HG02763 (cell line): ENCODE measurements around the gene HSPB3.
"Not testable (repeated sequence)": the region's sequence is repeated elsewhere in the genome, so short reads cannot be mapped to it uniquely, and the experiment has no call there.

Experiments used
- ATAC-seq: cut with Tn5 transposase; IDR thresholded peaks from one replicate; pipeline ENCODE4 v1.9.1; 2021; ENCODE audit warnings: mild to moderate bottlenecking, moderate library complexity; ENCODE audit not compliant: unreplicated experiment

HSPB3 gene

GRCh38 chr5:54454602-54455001 is 897 bp upstream of the HSPB3 start:
- no peak for ATAC-seq

- no peak for ATAC-seq
These were observed 1.8 kb downstream of the HSPB3 start for GRCh38 chr5:54457094-54457862.

DNA sequence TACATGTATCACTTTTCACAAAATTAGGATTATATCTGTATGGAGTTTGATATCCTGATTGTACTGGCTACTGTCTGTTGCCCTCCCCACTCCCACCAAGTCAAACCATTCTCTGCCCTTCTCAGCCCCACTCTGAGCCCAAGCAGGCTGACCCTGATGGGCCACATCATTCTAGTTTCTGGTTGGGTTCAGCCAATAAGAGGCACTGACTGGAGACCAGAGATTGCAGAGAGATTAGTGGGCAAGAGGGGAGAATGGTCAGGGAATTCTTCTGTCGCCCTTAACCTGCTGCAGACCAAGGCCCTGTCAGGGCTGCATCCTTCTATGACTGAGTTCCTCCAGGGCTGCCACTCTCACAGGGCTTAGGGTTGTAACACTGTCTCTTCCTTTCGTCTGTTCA is 2.7 kb downstream of the HSPB3 start:
- ATAC-seq: no peak

- ATAC-seq: no peak
These were observed 4.9 kb downstream of the HSPB3 start for GRCh38 chr5:54460181-54460919.

DNA sequence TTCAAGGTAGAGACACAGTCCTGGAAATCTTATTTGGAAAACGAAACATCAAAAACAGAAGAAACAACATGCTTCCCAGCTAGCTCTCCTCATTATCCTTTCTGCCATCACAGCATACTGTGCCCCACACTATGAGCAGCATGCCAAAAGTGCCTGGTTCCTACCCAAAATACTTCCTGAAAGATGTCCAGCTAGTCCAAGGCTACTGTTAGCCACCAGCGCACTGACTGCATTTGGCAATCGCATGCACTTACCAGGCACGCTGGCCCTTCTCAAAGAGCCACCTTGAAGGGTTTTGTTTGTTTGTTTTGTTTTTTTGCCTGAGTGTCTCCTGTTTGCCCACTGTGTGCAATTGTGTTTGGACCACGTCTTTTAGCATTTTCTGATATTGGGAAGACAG is 6.8 kb downstream of the HSPB3 start:
- ATAC-seq: no peak

DNA sequence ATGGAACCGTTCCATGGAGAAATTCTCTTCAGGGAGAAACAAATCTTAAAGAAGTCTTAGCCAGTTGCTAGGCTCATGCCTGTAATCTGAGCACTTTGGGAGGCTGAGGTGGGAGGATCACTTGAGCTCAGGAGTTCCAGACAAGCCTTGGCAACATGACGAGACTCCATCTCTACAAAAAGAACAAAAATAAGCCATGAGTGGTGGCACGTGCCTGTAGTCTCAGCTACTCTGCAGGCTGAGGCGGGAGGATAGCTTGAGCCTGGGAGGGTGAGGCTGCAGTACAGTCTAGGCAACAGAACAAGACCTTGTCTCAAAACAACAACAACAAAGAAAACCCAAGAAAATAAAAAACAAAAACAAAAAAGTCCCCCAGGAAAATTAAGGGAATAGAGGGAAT is 8.2 kb downstream of the HSPB3 start:
- ATAC-seq: no peak

DNA sequence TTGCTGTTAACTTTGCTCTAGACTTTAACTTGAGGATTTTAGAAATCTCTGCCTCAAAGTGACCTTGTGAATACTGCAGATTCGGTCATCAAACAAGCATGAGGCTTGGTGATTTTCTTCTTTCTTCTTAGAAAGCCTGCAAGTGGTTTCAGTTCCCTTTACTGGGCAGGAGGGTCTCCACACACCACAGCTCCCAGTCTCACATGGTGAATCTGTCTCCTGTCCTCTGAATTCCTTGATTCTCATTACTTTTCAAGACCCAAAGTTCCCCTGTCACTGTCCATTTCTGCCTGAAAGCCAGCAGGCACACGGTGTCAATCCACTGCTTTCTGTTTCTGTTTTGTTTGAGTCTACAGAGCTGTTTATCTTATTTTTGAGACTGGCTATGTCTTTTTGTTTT is 14.1 kb downstream of the HSPB3 start:
- peak; percentile 79 for ATAC-seq

DNA sequence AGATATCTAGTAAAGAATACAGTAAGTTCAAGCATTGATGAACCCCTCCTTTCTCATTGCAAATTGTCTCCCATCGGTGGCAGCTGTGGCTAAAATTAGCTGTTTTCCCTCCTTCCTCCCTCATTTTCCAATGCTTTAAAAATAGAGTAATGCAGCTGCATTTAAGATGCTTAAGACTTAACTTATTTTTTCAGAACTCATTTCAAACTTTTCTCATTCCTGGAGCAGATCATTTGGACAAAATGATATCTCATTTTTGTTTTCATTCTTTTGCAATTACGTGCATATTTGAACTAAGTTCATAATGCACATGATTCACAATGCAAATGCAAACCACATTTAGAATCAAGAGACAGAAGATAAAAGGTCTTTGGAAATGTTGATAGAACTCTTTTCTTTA is 14.6 kb downstream of the HSPB3 start:
- no peak for ATAC-seq

DNA sequence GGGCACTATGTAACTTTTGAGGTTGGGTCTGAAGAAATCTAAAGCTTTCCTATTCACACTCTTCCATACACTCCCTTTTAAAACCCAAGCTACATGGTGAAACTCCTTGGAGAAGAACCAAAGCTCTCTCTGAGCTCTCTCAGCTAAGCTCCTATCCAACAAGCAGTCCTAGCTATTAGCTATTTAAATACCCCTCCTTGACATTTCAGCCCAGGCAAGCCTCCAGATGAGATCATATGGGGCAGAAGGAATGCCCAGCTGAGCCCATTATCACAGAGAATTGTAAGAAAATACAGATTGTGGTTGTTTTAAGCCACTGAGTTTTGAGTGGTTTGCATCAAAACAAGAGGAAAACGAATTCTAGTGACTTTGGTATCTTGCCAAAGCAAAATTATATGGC is 15.2 kb downstream of the HSPB3 start:
- ATAC-seq: no peak

DNA sequence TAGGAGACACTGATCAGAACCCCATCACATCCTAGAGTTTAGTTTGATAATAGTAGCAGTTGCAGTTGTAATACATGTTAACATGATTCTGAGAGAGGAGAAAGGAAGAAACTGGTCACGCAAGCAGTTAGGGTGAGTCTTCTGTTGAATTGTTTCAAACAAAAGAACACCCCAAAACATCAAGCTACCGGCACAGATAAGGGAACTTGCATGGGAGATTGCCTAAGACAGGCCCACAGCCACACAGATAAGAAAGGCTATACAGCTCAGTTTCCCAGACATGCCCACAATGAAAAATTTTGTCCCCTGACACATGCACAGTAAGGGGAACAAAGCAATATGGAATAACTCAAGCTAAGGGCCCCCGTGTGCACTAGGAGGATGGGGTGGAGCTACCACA is 15.9 kb downstream of the HSPB3 start:
- no peak for ATAC-seq

DNA sequence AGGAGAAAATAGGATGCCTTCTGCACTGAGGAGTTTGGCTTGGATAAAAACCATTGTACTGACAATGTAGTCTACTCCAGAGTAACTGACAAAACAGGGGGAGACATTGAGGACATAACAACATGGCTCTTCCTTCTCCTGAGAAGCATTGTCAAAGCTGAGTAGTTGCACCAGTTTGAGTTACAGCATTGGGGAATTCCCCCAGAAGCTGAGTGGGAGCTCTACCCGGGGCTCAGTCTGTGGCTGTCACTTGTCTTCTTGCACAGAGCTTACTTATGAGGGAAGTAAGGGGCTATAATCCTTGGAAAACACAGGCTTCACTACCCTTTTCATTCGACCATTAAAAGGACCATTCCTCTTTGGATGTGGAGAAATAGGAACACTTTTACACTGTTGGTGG is 21.2 kb downstream of the HSPB3 start:
- no peak for ATAC-seq

DNA sequence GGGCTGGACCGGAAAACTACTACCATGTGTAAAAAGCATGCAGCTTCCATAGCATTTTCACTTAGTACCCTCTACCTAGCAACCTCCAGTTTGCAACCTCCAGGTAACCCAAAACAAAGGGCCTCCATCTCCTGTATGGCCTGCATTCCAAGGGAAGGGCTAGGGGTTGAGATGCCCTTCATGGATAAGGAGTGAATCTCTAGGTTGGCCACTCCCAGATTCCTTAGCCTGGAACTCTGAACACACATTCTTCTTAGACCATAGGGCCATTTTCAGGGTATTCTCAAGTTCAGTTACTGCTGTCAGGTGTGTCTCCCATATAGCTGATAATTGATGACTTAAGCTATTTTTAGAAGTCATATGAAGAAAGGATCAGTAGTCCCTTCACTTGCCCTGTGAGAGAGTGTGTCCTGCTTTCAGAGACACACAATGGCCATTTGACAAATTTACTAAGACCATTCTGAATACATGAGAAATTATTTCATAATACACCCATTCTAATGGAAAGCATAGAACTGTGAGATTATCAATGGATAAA is 22.5 kb downstream of the HSPB3 start:
- ATAC-seq: no peak

DNA sequence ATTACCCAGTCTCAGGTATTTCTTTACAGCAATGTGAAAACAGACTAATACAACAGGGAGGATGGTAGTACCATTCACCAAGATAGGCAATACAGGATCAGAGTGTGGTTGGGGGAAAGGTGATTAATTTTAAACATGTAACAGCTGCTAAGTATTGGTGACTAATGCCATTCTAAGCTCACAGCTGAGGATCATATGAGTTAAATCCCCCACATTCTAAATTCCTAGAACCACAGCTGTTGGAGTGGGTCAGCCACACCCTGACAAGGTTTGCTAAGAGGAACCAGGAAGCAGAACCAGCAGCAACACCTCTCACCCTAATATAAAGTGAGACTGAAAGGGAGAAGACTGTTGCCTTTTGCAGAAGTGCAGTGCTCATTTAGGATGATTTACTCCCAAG is 24.8 kb downstream of the HSPB3 start:
- ATAC-seq: no peak

- no peak for ATAC-seq
These were observed 28.9 kb downstream of the HSPB3 start for GRCh38 chr5:54484219-54484894.

DNA sequence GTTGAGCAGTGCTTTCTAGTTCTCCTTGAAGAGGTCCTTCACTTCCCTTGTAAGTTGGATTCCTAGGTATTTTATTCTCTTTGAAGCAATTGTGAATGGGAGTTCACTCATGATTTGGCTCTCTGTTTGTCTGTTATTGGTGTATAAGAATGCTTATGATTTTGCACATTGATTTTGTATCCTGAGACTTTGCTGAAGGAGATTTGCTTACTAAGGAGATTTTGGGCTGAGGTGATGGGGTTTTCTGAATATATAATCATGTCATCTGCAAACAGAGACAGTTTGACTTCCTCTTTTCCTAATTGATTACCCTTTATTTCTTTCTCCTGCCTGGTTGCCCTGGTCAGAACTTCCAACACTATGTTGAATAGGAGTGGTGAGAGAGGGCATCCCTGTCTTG is 30.2 kb downstream of the HSPB3 start:
- ATAC-seq: not testable (repeated sequence)

GRCh38 chr5:54489648-54489979 is 34.1 kb downstream of the HSPB3 start:
- not testable (repeated sequence) for ATAC-seq

GRCh38 chr5:54491326-54491725 is 35.8 kb downstream of the HSPB3 start:
- no peak for ATAC-seq

DNA sequence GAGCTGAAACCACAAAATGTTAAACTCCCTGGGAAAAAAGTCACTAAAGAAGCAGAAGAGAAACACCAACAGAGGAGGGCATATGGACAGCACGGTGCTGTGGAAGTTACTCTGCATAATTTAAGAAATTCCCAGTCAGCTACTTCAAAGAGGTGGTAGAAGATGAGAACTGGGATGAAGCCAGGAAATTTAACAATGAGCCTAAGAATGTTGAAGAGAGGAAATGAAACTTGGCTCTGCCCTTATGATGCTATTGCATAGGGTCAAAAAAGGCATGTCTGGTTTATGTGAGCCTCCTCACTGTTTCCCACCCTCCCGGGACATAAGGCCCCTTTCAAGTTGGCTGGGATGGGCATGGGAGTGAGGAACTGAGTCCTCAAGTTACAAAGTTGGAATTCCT is 36.7 kb downstream of the HSPB3 start:
- no peak for ATAC-seq

GRCh38 chr5:54495027-54495426 is 39.5 kb downstream of the HSPB3 start:
- no peak for ATAC-seq
